Epidermal melanocyte (primary cell): Measurements from ENCODE around the gene ZNF410.

ENCODE experiments used
- DNase-seq: peaks from one replicate; pipeline ENCODE4 v3.0.0; 2011; ENCODE audit warnings: low spot score; ENCODE audit not compliant: insufficient read length

ZNF410 gene

GRCh38 chr14:73953731-73954130 lies 67.1 kb downstream of the ZNF410 start:
- DNase-seq = no peak

- DNase-seq = no peak
These were observed 69.0 kb downstream of the ZNF410 start for GRCh38 chr14:73955674-73956073.

- no peak for DNase-seq
These were observed 71.9 kb downstream of the ZNF410 start for GRCh38 chr14:73958591-73958990.

GRCh38 chr14:73961192-73961591 lies 74.5 kb downstream of the ZNF410 start:
- no peak for DNase-seq

GRCh38 chr14:73965216-73965615 lies 78.6 kb downstream of the ZNF410 start:
- DNase-seq = no peak

GRCh38 chr14:73968885-73969284 lies 82.2 kb downstream of the ZNF410 start:
- no peak for DNase-seq

DNA sequence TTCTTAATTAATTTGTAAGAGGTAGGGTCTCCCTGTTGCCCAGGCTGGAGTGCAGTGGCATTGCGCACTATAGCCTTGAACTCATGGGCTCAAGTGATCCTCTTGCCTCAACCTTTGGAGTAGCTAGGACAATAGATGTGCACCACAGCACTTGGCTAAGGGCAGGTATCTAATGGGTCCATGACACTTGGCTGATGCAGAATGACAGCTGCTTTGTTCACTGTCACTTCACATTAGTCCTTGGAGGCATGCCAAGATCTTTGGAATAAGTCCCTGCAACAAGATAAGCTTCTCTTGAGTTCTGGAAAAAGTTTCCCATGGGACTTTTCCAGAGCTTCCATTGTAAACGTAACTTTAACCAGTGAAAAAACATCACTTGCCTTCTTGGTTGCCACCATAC lies 86.8 kb downstream of the ZNF410 start:
- DNase-seq = no peak

- no peak for DNase-seq
These were observed 89.5 kb downstream of the ZNF410 start for GRCh38 chr14:73976125-73976524.

DNA sequence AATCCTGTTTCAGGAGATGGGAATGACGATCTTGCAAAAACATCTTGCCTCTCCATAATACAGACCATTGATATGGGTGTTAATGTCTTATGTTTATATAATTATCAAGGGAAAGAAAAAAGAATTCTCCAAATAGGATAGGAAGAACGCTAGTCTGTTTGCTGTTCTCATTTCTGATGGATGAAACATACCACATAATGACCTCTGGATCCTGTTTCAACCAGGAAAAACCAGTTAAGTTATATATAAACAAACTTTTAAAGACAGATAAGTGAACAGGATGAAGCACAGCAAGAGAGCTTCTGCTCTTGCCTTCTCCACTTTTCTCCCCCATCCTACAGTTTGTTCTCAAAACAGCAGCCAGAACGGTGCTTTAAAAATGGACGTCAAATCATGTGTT lies 91.2 kb downstream of the ZNF410 start:
- no peak for DNase-seq
